NOMO-1 treated with dmso at 0.1 percent for 144 hours (cell line): Measurements from ENCODE around the gene CSF1.

Source experiments
- DNase-seq: peaks from one replicate; lab custom pipeline; 2025; ENCODE audit not compliant: unreplicated experiment; lab: John Stamatoyannopoulos, UW

CSF1 gene

GRCh38 chr1:109901141-109901523, 9.5 kb upstream of the CSF1 start:
- no peak for DNase-seq

GRCh38 chr1:109901524-109902145, 9.0 kb upstream of the CSF1 start:
- DNase-seq, result no peak

- no peak for DNase-seq
Observed at GRCh38 chr1:109902204-109902985, 8.3 kb upstream of the CSF1 start.

GRCh38 chr1:109903376-109903930, 7.2 kb upstream of the CSF1 start:
- no peak for DNase-seq

- no peak for DNase-seq
Observed at GRCh38 chr1:109904105-109904817, 6.4 kb upstream of the CSF1 start.

- no peak for DNase-seq
Observed at GRCh38 chr1:109905491-109905890, 5.2 kb upstream of the CSF1 start.

GRCh38 chr1:109906160-109906838, 4.3 kb upstream of the CSF1 start:
- DNase-seq, result peak; percentile 63

GRCh38 chr1:109906839-109907180, 3.8 kb upstream of the CSF1 start:
- no peak for DNase-seq

- no peak for DNase-seq
Observed at GRCh38 chr1:109907190-109907774, 3.4 kb upstream of the CSF1 start.

- DNase-seq, result no peak
Observed at GRCh38 chr1:109908836-109909235, 1.8 kb upstream of the CSF1 start.

GRCh38 chr1:109909561-109909960, 1.1 kb upstream of the CSF1 start:
- no peak for DNase-seq

GRCh38 chr1:109910963-109911798, 532 bp downstream of the CSF1 start:
- no peak for DNase-seq

GRCh38 chr1:109912214-109912861, 1.7 kb downstream of the CSF1 start:
- no peak for DNase-seq

- DNase-seq, result no peak
Observed at GRCh38 chr1:109912873-109913272, 2.2 kb downstream of the CSF1 start.

- no peak for DNase-seq
Observed at GRCh38 chr1:109913360-109913879, 2.8 kb downstream of the CSF1 start.

- no peak for DNase-seq
Observed at GRCh38 chr1:109914587-109915240, 4.1 kb downstream of the CSF1 start.

GRCh38 chr1:109917051-109917767, 6.6 kb downstream of the CSF1 start:
- no peak for DNase-seq
